Measurements from ENCODE around the gene UTP4. TPM values are rescaled to one million over a fixed set of nuclear protein-coding genes. Genes with fewer than 3 reads are reported as not detected.

UTP4 gene
- total RNA-seq, 1 experiment from 2014 or later = 125 TPM

- no peaks in the 10 kb centered on the region for H3K9me3 ChIP-seq (ENCODE audit: control insufficient read depth in 1 of 2, insufficient read depth in 1 of 2, low read depth in 1 of 2, low read length in 2 of 2)
- ChIA-PET RAD21 (ENCODE audit: low non-redundant PET in 1 of 2, low total read pairs in 2 of 2, uncharacterized antibody in 2 of 2, unreplicated experiment in 2 of 2) (no interaction called here), POLR2A (interaction anchor here (0.9 kb wide), 1 partner anchor 11 kb away, joined by 3 read pairs; no protein-coding TSS in a partner anchor), CTCF (interaction anchor here (1.0 kb wide), 1 partner anchor 216 kb away, joined by 3 read pairs; no protein-coding TSS in a partner anchor)
- intact Hi-C loops (cut with micrococcal nuclease) = no loop called here
- peaks cover 11% of the 10 kb centered on the region; the same call in 1 of the 2 replicates for H4K20me1 ChIP-seq (ENCODE audit: insufficient read depth)
- no peak overlapping the region for H3K27ac ChIP-seq (ENCODE audit: low read depth, low read length)
- peak; percentile 9; the same call in 1 of the 2 replicates for ATAC-seq
- no peak overlapping the region for H3K4me2 ChIP-seq (ENCODE audit: low read length)
- peaks cover 0 to 8% of the 10 kb centered on the region in 2 experiments; a peak in 2 of 4 replicates for H3K4me1 ChIP-seq (ENCODE audit: control insufficient read depth in 1 of 2, insufficient read depth in 2 of 2, low read length in 2 of 2)
- TF ChIP-seq CBX3 (IDR thresholded peaks at IDR 0.05; ENCODE audit: low read depth) (no peak), CTCF (IDR thresholded peaks at IDR 0.05 in 2 of 3, conservative IDR thresholded peaks at IDR 0.05 in 1 of 3; ENCODE audit: borderline replicate concordance in 1 of 3, insufficient read depth in 1 of 3, low read depth in 2 of 3, low read length in 2 of 3) (no peak), TCF7L2 (IDR thresholded peaks at IDR 0.05; ENCODE audit: borderline replicate concordance, extremely low read depth, insufficient read depth, insufficient read length) (no peak), CEBPB (IDR thresholded peaks at IDR 0.05; ENCODE audit: low read depth) (no peak), RAD21 (IDR thresholded peaks at IDR 0.05; ENCODE audit: low read depth) (no peak), ZNF274 (IDR thresholded peaks at IDR 0.05; ENCODE audit: low read depth, low read length) (no peak), MAX (IDR thresholded peaks at IDR 0.05) (no peak), POLR2AphosphoS5 (IDR thresholded peaks at IDR 0.05; ENCODE audit: low read depth, low read length) (no peak), ZBTB33 (IDR thresholded peaks at IDR 0.05; ENCODE audit: extremely low read depth, insufficient replicate concordance, low read length) (no peak), EZH2phosphoT487 (IDR thresholded peaks at IDR 0.05; ENCODE audit: borderline replicate concordance) (no peak), EZH2 (IDR thresholded peaks at IDR 0.05) (no peak), SIN3A (IDR thresholded peaks at IDR 0.05; ENCODE audit: low read depth) (no peak), JUND (IDR thresholded peaks at IDR 0.05) (no peak), REST (IDR thresholded peaks at IDR 0.05; ENCODE audit: low read depth) (no peak), FOSL1 (IDR thresholded peaks at IDR 0.05; ENCODE audit: low read depth) (no peak), SRF (IDR thresholded peaks at IDR 0.05; ENCODE audit: low read depth) (no peak), ATF3 (IDR thresholded peaks at IDR 0.05) (no peak), EGR1 (IDR thresholded peaks at IDR 0.05; ENCODE audit: low read depth) (no peak), YY1 (IDR thresholded peaks at IDR 0.05; ENCODE audit: extremely low read depth, insufficient replicate concordance, low read depth, low read length) (no peak), POLR2A (IDR thresholded peaks at IDR 0.05; ENCODE audit: borderline replicate concordance, extremely low read depth, insufficient read depth, insufficient read length) (no peak)
- no peak overlapping the region for H3K9ac ChIP-seq (ENCODE audit: low read length)
- no TSS peak for BruUV-seq (replicated peaks)
- no peak for DNase-seq (ENCODE audit: low read depth, low spot score)
- no peak overlapping the region for H3K4me3 ChIP-seq (replicated peaks in 1 of 2; ENCODE audit: low read depth in 1 of 2, low read length in 2 of 2)
- H3K27me3 ChIP-seq (ENCODE audit: insufficient read depth, low read length) = no peaks in the 10 kb centered on the region
- peaks cover 41 to 76% of the 10 kb centered on the region in 2 experiments for H3K36me3 ChIP-seq (ENCODE audit: control insufficient read depth in 1 of 2, insufficient read depth in 2 of 2, low read length in 2 of 2)
- H3K9me2 ChIP-seq (ENCODE audit: insufficient read depth) = no peaks in the 10 kb centered on the region
- H3K79me2 ChIP-seq (ENCODE audit: insufficient read depth, low read length) = peaks cover 55% of the 10 kb centered on the region
- H2AFZ ChIP-seq (ENCODE audit: low read depth, low read length, poor library complexity, severe bottlenecking) = no peak overlapping the region
Observed at GRCh38 chr16:69118994-69119393, 13.5 kb upstream of the UTP4 start.

Measured in HCT116 (cell line).